HG03460 (cell line): Measurements from ENCODE around the gene COX20.

Experiments used
- ATAC-seq: cut with Tn5 transposase; IDR thresholded peaks from one replicate; pipeline ENCODE4 v1.9.1; 2021; ENCODE audit not compliant: unreplicated experiment

Gene COX20

DNA sequence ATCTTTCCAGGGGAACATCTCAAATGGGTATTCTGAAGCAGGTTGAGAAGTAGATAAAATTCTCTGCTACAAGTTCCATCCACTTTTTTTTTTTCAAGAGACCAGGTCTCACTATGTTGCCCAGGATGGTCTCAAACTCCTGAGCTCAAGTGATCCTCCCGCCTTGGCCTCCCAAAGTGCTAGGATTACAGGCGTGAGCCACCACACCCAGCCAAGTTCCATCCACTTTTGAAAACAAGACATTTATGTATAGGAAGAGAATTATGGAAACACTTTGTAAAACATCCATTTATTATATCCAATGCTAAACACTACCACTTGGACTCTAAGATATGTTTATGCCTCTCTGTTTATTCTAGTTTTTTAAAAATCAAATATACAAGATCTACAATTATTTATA lies 15.4 kb downstream of the COX20 start:
- no peak for ATAC-seq

DNA sequence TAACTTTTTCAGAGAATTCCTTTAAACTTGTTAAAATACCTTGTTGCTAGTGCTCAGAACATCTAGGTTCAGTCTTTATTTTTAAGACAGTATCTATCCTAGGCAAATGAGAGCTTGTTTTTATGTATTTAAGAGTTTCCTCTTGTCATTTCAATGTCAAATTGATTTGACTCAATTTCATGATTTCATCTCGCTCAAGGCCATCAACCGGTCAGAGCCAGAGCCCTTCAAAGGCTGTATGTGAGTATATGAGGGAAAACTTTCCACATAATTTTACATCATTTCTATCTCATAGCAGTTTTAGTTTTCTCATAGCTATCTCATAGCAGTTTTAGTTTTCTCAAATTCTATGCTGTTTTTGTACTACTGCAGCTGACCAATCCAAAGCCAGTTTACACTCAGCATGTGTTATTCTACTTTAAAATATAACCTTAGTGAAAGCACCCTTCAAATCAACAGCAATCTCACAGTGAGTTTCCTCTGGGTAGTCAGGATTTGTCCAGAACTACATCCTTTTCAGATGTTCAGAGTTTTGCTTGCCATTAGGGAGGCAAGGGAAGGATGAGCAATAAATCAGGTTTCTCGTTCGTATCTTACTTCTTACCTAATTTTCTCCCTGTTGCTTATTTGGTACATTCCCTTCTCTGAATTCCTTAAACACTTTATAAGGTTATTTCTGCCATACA lies 16.2 kb downstream of the COX20 start:
- ATAC-seq: no peak

DNA sequence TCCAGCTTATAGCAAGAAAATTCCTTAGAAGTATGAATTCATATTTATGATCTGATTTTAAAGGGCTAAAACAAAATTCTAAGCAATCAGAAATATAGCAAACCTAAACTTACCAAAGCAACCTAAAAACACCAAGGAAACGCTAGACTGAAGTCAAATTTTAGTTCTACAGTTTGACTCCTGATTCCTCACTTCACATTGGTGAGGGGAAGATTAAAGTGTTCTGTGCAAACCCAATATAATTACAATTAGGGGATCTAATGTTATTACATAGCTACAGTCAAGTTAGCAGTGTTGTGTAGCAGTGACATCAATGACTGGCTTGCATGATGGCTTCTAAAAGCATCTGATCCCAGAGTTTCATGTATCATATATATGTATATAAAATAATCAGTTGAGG lies 17.2 kb downstream of the COX20 start:
- ATAC-seq: no peak

DNA sequence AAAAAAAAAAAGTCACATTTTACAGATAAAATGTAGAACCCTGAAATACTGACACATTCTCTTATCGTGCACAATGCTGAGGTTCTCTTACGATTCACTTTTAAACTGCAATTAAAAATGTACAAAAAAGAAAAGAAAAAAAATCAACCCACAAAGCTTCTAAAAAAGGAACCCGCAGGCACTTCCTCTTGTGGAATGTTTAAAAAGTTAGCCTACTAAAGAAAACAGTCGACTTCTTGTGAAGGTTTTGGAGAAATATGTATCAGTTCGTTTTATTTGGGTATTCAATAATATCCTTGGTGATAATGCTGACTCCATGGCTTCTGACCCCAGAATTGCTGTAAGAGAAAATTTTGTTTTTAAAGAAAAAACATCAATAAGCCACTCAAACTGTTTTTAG lies 18.7 kb downstream of the COX20 start:
- ATAC-seq: no peak

DNA sequence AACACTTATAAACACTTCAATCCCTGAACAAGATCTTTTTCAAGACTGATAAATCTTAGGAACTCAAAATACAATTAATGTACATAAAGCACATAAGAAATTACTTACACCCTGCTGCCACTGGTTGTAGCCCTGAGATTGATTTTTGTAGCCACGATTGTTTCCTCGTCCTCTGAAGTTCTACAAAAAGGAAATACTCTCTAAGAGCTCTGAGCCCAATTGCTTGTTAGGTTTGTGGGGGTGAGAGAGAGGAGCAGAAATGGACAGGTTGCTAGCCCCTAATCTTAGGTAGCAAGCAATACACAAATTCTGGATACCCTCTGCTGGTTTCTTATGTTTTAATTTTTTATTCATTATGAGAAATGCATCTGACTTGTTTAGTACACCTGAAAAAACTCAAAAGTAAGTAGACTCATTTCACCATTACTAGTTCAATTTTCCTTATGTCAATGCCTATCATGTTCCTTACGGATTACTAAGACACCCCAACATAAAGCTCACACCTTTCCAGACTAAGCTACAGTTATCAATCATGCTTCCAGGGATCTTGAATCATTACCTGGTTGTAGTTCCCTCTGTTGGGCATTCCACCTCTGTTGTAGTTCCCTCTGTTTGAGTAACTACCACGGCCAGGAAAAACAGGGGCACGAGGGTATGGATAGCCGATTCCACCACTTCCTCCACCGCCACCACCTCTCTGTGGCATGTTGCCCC lies 19.6 kb downstream of the COX20 start:
- ATAC-seq: no peak

DNA sequence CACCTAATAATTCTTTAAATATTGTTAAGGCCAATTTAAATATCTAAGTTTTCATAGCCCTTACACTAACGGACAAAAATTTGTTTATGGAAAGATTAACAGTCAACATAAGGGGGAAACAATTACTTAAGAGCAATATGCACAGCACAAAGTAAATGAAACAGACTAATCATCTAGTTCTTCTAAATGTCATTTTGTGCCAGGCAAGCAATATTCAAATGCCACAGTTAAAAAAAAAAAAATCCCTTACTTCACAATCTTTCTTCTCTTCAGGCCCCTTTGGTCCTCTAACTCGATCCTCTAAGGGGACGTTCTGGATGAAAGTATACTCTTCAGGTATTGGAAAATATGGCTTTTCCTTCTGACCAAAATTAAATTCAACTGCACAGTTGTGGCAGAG lies 22.3 kb downstream of the COX20 start:
- ATAC-seq: no peak

DNA sequence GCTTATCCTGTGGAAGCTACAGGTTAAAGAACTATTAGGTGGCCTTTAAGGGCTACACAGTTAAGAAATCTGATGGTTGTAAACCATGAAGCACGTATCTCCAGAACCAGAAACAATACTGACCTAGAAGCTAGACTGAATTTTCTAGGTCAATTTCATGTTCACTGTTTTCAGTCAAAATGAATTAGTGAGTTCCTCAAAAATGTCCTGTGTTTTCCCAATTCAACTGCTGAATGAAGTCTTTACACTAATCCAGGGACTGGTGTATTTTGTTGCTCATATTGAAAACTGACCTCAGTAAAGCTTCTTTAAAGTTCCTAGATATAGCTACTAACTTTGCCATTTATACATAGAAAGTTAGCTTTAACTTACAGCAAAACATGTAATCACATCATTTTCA lies 22.9 kb downstream of the COX20 start:
- ATAC-seq: no peak

DNA sequence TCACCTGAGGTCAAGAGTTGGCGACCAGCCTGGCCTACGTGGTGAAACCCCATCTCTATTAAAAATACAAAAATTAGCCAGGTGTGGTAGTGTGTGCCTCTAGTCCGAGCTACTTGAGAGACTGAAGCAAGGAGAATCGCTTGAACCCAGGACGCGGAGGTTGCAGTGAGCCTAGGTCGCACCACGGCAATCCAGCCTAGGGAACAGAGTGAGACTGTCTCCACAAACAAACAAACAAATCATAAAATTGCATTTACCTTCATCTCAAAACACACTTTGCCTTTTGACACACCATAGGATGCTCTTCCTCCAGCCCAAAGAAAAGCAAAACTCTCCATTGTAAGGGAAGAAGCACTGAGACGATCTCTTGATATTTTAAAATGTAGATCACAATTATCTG lies 24.6 kb downstream of the COX20 start:
- no peak for ATAC-seq

DNA sequence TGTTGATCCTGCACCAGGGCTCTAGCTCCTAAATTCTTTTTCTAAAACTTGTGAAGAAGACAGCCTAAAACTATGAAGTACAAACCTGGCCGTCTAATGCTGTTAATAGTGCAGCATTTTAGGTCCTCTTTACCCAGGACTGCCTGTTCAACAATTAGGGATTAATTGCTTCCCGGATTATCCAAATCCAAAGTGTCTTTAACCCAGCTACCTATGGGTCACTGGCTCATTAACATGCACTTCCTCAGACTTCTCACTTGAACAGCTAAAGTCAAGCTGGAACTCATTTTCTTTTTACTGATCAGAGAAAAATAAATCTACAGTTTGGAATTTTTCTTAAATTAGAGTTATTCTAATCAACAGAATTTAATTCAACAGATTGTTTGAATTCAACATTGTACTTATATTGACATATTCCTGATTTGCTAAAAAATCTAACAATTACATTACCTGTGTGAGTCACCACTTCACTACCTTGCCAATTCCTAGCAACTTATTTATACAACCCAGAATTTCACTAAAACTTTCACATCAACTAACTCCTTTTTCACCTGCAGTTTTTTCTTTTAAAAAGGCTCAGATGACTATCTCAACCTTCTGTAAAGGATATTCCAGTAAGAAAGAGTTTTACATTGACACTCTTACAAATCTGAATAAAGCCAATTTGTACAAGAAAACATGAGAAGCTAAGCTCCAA lies 25.6 kb downstream of the COX20 start:
- ATAC-seq: no peak

DNA sequence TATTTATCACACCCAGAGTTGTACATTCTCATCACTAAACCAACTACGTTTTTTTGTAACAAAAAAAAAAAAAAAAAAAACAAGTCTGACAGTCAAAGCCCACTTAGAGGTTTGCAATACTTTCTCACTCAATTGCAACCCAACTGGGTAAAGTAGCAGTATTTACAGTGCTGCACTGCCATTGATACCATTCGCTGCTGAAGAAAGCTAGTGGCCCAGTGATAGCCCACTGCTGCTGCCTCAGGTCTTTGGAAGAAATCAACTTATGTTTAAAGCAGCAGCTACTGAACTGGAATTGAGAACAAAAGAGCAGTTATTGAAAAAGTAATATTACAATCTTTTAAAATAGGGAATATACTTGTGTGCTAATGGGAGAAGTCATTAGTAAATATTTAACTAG lies 26.2 kb downstream of the COX20 start:
- ATAC-seq: no peak

DNA sequence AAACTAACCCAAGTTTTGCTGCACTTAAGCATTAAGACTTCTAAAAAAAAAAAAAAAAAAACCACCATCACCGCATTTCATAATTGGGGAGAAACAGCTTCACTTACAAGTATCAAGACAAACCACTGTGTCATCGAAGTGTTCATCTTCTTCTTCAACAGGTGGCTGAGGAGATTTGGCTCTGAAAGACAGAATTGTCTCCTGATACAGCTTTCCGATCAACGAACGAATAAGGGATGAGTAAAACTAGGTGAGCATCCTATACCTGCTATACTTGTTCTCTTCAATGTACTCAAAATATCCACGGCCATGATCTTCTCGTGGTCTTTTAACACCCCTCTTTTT lies 26.9 kb downstream of the COX20 start:
- ATAC-seq: no peak

DNA sequence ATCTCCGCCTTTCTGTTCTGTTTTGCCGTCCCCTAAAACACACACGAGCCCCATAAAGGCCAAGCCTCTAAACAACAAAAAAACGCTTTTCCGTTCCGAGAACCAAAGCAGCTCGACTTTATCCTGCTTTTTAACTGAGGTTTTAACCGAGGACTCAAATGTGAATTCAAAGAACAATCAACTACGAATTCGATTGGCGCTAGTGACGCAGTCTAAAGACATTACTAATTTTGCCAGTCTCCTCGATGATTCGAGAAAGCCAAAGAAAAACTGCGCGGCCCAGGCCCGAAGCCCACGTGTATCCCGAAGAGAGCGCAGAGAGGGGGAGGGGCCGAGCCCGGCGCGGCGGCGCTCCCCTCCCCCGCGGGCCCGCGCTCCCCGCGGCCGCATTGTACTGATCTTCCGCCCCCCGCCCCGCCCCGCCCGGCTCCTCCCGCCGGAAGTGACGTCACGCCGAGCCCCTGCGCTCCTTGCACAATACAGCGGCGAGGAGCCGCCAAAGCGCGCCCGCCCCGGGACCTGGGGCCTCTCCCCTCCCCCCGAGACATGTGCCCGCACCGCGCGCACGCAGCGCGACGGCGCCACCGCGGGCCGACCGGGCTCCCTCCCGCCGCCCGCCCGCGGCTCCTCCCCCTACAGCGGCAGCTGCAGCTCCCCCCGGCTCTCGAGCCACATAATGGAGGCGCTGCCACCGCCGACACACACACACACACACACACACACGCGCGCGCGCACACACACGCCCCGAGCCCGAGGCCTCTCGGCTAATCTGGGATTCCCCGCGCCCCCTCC lies 27.4 kb downstream of the COX20 start:
- peak; percentile 48 for ATAC-seq

DNA sequence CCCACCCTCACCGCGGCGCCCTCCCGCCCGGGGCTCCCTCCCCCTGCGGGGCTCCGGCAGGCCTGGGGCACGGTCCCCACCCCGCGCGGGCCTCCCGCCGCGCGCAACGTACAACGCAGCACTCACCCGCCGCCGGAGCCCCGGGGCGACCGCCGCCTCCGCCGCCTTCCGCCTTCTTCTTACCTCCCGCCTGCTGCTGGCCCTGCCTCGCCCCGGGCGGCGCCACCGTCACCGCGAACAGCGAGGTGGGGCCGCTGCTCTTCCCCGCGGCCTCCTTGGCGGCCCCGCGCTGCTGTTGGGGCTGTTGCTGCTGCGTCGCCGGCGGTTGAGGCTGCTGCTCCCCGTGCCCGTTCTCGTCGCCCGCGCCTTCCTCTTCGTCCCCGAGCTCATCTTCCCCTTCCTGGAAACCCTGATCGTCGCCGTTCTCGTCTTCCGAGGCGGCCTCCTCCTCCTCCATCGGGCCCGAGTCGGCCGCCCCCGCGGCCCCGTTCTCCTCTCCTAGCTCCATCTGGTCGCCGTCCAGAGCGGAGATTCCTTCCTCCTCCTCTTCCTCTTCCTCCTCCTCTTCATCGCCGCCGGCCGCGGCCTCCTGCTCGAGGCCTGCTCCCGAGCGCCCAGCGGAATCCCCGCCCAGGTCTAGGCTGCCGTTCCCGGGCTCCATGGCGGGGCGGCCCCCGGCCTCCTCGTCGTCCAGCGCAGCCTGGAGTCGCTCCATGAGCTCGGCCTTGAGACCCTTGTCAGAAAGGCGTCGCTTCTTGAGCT lies 28.2 kb downstream of the COX20 start:
- ATAC-seq: peak; percentile 2

DNA sequence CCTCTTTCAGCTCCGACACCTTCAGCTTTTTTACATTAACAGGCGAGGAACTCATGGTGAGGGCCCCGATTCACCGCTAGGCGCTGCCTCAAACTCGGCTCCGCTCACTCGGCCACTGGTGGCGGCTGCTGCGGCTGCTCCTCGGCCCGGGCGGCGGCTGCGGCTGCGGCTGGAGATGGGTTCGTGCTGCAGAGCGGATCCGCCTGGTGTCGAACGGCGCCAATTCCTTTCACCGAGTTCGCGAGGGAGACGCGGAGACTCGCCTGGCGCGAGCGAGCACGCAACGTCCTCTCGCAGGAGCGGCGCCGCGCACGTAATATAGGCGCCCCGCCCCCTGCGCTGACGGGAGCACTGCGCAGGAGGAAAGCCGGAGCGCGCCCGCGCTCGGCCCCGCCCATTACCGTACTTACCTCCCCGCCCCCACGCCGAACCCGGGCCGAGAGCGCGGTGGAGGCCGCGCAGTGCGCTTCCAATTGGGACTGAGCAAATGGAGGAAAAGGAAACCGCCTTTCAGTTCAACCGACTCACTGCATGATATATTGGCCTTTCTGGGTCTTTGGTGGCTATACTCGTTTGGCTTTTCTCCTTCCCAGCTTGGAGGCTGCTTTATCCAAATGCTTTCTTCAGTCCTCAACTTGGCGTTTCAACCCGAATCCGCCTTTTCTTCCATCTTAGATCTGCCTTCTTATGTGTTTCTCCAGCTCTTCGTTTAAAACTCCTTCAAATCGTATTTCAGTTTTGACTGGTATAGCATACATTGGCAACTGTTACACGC lies 29.0 kb downstream of the COX20 start, which contains the start of gene HNRNPU:
HNRNPU (minus strand) TSS at position 291 of the 775 bp plus-strand sequence; CDS start at position 55, 236 bp downstream.
- peak; percentile 70 for ATAC-seq

DNA sequence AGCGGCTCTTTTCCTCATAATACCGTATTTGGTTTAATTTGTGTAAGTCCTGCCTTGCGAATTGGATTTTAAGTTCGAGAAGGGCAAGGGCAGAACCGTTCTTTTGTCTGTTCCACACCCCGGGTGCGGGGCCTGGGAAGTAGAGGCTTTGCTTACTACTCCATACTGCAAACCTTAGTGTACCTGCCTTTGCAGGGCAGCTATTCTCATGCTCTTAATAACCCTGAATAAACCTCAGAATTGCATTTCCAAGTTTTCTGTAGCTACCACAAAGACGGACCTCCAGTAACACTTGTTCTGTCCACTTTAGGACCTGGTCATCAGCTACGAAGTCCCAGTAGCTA lies 29.5 kb downstream of the COX20 start:
- ATAC-seq: no peak

DNA sequence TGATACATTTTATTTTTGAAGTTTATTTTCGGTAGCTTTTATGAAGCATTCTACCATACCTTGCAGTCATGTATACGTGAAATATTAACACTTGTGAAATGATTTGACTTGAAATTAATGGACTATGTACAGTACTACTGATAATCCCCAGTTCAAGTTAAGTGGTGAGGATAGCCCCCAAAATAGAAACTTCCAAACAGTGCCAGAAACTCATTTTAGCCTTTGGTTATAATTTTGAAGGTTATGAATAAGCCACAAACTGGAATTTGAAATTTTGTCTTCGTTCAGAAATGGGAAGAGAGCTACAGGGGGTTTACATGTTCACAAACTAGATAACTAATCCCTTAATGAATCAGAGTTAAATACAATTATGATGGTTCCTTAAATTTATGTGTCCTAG lies 30.4 kb downstream of the COX20 start:
- no peak for ATAC-seq

DNA sequence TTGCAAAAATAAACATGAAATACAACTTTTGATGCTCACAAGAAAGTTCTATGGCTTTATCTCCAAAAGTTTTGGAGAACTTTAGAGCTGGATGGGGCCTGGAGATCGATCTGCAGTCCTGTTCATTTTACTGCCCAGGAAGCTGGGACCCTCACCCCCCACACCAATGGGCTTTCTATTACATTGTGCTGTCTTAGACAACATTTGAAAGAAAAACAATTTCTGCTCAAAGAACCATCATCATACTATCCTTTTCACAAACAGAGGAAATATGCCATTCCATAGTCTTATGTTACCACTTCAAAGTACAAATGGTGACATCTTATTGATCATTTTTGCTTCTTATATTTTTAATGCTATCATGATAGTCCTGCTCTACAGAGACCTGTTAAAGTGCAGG lies 30.9 kb downstream of the COX20 start:
- no peak for ATAC-seq

DNA sequence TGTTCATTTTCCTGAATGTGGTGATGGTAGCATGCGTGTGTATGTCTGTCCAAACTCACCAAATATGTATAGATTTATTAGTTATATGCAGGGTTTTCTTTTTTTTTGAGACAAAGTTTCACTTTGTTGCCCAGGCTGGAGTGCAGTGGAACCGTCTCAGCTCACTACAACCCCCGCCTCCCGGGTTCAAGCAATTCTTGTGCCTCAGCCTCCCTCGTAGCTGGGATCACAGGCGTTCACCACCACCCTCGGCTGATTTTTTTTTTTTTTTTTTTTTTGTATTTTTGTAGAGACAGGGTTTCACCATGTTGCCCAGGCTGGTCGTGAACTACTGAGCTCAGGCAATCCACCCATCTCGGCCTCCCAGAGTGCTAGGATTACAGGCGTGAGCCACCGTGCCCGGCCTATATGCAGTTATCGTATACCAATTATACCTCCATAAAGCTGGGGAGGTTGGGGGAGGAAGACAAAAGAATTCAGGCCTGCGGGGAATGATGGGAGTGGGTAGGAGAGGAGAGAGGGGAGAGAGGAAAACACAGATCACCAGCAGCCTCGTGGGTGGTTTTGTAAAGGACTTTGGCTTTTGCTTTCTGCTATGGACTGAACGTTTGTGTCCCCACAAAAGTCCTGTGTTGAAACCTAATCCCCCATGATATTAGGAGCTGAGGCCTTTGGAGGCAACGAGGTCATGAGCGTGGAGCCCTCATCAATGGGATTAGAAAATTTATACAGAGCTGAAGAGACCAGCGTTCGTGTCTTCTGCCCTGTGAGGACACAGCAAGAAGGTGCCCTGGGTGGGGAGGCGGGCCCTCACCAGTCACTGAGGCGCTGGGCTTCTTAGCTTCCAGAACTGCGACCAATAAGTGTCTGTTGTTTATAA lies 33.3 kb downstream of the COX20 start:
- ATAC-seq: no peak

DNA sequence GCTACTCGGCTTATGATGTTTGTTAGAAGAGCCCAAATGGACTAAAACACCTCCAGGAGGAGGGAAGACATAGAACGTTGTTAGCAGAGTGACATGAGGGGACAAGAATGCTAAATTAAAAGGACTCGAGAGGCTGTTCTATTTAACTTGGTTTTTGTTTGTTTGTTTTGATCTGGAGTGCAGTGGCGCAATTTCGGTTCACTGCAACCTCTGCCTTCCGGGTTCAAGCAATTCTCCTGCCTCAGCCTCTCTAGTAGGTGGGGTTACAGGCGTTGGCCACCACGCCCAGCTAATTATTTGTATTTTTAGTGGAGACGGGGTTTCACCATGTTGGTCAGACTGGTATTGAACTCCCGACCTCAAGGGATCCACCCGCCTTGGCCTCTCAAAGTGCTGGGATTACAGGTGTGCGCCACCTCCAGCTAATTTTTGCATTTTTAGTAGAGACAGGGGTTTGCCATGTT lies 33.9 kb downstream of the COX20 start:
- ATAC-seq: no peak
